OCI-LY3 (cell line): ENCODE data around the gene KRTCAP3.

Source experiments
- CTCF ChIP-seq: fragments of 200-600, 300-600 bp; sonication (generic); IDR thresholded peaks from 2 replicates; pipeline ENCODE4 v1.5.1; 2014; ENCODE audit warnings: antibody characterized with exemption, low read length, low read depth
- EZH2phosphoT487 ChIP-seq: fragments of 200-600 bp; shearing (Covaris generic); IDR thresholded peaks from 2 replicates; pipeline ENCODE4 v1.6.1; 2018; ENCODE audit warnings: antibody characterized with exemption, mixed run types, low read depth

GRCh38 chr2:27428978-27429541, 13.1 kb upstream of the KRTCAP3 start:
- TF ChIP-seq CTCF (no peak), EZH2phosphoT487 (no peak)
